Measurements from ENCODE around the gene GAS2.

Gene GAS2

DNA sequence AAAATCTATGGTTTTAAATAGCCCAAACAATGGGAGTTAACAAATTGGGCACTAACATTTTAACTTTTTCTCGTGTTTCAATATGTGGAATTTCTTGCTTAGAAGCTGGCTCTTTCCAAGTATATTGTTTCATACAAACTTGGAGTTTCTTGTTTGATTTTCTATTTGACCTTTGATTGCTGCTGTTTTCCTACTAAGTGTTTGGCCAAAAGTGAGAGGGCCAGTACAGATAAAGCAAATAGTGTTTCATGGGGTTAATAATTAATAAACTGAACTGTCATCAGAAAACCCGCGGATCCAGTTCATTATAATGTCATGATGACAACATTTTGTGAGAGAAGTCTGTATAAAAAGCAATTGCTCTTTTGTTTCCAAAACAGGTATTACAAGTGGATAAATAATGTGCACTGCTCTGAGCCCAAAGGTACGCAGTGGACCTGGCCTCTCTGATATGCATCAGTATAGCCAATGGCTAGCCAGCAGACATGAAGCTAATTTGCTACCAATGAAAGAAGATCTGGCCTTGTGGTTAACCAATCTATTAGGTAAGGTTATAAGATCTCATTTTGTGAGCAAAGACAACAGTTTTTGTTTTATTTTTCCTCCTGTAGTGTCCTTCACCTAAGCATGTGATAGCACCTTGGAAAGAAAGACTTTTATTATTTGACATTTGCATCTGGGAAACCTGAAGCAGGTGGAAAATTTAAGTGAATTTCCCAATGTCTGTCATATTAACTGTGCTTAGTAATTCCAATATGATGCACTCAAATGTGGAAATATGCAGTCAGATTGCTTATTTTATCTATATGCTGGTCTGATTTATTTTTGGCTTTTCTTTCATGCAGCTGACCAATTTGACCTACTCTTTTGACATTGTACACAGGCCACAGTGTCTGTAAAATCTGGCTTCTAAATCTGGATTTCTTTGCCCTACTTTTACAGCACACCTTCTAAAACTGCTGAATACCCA, 8.3 kb downstream of the GAS2 start:
- no peak for DNase-seq

DNA sequence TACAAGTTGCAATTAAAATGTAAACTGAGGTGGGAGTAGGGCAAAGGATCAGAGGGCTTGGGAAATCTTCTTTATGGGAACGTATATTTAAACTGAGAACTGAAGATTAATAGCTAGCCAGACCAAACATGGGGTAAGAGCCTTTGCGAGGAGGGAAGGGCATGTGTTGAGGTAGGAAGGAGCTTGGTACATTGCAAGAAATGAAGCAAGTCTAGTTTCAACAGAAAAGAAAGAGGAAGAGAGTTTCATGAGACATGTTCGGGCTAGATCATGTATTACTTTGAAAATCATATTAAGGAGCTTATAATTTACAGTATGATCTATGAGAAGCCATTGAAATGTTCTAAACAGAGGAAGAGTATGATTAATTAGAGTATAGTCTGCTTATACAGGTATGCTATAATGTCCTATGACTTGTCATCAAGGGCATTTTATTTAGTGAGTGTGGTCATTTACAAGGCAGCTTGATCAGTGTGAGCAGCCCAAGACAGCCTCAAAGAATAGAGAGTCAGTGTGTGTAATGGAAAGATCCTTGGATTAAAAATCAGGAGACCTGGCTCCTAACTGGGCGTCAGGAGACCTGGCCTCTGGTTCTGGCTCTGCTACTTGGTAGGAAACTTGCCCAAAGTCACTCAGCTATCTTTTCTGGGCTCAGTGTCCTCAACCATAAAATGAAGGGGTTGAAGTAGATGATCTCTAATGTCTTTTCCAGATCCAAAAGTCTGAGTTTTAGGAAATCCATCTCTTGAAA, 10.9 kb downstream of the GAS2 start:
- no peak for DNase-seq

DNA sequence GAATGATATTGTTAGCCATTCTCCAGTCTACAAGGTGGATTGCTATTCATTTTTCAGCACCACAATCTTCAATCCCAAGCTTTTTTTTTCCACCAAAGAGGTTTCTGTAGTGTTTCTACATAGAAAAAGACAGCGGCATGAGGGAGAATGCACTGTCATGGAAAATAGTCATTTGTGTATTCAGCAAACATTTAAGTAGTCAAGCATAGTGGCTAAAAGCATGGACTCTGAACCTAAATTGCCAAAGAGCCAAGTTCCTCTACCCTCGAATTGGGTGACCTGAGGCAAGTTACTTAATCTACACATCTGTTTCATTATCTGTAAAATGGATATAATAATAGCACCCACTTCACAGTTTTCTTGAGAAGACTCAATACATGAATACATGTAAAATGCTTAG, 14.2 kb downstream of the GAS2 start:
- DNase-seq = no peak

DNA sequence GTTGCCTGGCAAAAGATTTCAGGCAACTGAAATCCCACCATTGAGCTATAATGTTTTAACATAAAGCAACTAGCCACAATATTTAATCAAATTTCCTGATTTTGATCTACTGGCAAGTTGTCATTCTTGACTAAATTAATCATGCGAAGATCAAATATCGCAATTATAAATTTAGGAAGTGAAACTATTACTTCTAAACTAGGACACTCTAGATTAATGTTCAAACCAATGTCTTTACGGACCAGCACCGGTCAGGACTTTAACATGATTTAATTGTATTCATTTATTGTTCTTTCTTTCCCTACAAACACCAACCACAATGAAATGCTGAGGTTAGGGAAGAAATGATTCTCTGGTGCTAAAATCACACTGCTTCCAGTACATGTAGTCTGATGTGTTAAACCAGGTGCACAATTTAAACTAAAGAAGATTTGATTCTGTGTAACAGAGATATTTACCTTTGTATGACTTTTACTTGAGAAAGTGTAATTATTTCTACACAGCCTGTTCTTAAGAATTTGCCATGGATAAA, 14.9 kb downstream of the GAS2 start:
- DNase-seq = no peak

DNA sequence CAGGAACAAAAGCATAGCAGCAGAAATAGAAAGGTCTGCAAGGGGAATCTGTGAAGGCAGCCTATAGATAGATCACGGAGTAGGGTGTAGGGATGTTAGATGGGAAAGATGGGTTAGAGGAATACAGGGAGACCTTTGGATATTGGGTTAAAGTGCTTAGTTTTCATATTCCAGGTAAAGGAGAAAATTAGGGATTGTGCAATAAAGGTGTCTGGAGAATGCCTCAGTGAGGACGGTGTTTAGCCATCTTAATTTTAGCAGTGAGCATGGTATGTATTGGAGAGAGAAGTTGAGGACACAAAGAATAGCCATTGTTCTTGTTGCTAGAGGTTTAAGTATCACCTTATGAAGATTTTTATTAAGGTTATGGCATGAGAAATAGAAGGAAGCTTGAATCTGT, 17.7 kb downstream of the GAS2 start:
- no peak for DNase-seq

DNA sequence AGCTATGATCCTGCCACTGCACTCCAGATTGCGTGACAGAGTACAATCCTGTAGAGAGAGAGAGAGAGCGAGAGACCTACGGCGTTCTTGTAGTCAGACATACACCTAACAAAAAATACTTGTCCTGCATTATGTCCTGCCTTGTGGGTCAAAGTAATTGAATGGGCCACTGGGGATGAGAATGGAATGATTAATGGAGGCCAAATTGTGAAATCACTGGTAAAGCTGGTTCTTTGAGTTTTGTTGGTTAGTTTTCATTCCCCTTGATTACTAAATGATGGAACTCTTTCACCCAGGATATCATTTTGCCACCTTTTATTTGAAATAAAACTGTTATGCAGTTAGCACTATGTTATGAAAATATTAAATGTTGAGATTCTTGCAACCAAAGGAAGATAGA, 18.7 kb downstream of the GAS2 start:
- DNase-seq = no peak

DNA sequence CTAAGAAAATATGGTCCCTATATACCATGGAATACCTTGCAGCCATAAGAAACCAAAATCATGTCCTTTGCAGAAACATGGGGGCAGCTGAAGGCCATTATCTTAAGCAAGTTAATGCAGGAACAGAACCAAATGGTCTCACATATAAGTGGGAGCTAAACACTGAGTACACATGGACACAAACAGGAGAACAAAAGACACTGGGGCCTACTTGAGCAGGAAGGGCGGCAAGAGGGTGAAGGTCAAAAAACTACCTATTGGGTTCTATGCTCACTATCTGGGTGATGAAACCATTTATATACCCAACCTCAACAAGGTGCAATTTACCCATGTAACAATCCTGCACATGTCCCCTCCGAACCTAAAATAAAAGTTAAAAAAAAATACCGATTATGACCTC, 22.5 kb downstream of the GAS2 start:
- no peak for DNase-seq

DNA sequence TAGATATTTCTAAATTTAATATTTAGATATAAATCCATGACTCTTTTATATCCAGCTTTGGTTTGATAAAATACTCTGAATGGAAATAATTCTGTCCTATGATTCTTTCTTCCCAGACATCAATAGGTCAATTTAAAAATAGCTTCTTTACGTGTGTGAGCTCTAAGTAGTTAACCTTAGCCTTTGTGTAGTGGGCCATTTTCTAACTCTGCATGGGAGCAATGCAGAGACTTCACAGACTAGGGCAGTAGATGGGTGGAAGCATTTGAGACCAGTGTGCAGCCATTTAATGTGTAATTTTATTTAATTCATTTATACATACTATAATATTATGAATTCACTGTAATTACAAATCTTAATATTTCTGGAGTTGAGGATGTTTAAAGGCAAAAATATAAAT, 23.8 kb downstream of the GAS2 start:
- DNase-seq = no peak

DNA sequence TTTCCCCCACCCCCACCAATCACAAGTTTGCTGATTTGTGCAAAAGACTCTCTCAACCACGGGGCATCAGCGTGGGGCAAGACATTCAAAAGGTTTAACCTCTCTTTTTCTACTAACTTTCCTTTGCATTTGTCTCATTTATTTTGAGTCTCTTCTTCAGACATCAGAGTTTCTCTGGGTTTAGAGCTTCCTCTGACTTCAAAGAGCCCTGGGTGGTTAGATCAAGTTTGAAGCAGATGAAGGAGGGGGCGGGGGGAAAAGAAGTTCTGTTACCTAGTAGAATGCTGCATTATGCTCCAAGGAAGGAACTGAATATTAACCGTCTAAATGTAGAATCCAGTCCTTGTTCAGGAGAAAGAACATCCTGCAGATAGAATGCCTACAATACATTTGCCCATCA, 24.5 kb downstream of the GAS2 start:
- DNase-seq = no peak

DNA sequence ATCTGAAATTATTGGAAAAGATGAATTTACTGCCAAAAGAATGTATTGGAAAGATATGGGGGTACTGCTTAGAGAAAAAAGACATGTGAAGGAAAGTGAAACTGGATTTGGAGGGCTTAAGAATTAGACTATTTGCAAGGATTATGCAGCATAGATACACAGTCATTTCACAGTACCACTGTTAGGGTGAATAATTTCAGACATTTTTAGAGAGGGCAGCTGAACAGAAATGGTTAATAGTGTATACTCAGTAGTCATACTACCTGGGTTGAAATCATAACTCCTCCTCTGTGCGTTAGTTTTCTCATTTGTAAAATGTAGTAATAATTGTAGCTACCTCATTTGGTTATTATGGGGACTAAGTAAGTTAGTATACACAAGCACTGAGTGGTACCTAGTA, 33.0 kb downstream of the GAS2 start:
- DNase-seq = no peak

DNA sequence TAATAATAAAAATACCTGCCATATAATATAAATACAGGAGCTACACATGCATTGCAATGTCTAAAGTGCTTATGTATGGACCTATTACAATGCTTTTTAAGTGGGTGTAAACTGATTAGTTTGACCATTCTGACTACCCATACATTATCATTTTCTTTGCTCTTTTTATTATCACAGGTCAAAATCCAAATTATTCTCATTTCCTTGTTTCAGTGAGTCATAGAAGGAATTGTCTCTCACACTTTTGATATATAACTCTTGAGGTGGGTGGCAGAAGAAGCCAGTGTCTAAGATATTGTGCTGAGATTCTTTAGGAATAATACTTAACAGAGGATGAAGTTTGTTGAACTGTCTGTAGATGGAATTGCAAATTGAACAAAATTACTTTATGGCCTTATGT, 35.6 kb downstream of the GAS2 start:
- no peak for DNase-seq

DNA sequence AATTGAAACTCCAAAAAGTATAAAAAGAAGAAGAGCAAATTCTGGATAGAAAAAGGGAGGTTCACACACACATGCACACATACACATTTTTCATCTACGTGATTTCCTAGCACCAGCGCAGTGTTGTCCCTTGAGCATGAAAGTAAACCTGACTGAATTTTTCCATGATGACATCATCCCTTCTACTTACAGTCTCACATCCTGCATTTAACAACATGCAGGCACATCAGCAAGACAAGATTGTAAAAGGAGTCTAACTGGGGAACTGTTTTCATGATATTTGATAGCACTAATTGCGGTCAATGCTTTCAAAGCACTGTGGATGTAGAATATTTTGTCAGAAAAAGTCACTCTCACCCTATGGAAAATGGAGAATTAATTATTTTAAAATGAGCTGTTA, 36.6 kb downstream of the GAS2 start:
- peak; percentile 87 for DNase-seq

DNA sequence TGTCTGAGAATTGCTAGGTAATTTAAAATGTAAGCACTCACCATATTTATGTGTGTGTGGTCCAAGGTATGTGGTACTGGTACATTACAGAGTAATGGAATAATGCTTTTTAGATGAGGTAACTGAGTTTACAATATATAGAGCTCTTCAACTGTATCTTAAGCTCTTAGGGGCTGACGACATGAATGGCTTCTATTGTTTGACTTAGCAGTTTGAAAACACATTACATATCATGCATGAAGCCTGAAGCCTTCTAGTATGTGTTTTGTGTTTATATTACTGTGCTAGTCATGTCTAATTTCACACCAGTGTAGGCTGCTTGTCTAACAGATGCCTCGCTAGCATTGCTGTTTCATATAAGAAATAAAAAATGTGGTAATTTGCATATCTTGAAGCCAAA, 37.2 kb downstream of the GAS2 start:
- DNase-seq = peak; percentile 46

DNA sequence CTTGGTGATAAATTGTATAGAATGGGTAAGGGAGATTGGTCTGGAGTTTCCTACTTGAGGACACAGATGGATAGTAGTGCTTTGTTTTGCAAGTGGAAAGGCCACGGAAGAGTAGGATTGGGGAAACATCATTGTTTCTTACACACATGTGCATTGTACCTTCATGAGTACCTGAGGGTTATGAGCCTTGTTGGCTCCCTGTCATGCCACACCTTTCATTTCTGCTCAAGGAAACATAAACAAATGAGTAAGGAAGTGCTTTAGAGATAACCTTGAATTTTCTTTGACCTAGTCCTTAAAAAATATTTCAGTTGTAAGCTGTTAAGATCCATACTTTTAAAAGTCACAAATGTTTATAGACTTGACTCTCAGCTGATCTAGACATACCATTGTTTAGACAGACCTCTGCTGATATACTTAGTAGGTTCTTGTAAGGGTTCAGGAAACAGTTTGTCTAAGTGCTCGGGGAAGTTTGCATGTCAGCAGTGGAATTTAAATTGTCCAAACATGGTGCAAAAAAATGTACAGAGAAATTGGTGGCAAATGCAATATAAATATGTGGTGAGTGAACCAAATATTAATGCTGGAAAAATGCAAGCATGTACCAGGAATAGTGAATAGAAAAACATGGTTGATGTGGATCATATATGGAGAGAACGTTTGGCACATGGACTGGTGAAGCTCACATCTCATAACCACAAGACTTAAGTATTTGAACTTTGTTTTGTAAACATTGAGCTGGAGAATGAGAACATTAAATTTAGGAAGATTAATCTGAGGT, 40.9 kb downstream of the GAS2 start:
- DNase-seq = peak; percentile 30

DNA sequence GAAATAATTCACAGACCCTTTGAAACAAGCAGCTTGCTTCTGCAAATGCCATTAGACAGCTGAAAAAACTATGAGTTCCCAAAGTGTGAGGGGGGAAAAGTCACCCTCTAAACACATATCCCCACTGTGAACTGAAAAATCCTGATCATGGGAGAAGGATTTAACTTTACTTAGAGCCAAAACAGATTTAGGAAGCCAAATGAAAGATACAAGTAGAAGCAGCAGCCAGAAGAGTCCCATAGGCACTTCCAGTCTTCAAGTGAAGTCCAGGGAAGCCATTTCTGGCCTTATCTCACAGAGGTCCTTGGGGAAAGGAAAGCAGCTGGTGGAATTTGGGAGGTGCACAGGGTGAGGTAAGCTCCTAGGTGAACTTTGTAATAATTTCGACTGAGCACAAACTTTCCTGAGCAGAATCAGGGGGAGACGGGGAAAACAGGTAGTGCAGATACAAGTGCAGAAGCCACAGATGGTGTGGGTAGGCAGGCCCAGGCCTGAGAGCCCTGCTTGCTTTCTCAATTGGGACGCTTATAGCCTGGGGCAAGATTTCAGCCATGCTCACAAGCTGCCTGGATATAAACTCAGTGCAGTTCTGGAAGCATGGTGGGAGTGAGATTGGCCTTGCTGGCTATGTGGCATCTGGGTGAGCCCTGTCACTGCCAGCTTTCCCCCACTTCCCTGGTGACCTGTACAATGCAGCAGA, 44.8 kb downstream of the GAS2 start:
- no peak for DNase-seq

DNA sequence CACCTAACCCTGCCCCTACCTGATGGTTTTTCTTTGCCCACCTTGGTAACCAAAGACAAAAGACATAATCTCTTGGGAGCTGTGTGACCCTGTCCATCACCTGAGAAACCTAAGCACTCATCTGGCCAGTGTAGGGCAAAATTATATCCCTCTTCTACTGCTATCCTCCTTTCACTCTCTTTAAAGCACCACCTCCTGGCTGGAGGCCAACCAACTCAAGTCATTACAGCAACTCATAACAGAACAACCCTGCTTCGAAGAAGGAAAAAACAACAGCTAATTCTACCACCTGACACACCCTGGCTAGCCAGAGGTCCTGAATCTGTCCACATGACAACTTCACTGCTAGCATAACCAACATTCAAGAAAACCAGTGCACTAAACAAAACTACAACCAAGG, 45.5 kb downstream of the GAS2 start:
- no peak for DNase-seq

DNA sequence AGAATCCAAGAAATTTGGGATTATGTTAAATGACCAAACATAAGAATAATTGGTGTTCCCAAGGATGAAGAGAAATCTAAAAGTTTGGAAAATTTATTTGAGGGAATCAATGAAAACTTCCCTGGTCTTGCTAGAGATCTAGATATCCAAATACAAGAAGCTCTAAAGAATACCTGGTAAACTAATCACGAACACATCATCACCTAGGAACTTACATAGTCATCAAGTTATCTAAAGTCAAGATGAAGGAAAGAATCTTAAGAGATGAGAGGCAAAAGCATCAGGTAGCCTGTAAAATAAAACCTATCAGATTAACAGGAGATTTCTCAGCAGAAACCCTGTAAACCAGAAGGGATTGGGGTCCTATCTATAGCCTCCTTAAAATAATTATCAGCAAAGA, 46.9 kb downstream of the GAS2 start:
- DNase-seq = no peak

DNA sequence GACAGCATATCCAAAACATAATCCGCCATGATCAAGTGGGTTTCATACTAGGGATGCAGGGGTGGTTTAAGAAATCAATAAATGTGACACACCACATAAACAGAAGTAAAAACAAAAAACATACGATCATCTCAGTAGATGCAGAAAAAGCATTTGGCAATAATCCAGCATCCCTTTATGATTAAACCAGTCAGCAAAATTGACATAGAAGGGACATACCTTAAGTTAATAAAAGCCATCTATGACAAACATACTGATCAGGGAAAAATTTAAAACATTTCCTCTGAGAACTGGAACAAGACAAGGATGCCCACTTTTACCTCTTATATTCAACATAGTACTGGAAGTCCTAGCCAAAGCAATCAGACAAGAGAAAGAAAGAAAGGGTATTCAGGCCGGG, 49.6 kb downstream of the GAS2 start:
- no peak for DNase-seq

DNA sequence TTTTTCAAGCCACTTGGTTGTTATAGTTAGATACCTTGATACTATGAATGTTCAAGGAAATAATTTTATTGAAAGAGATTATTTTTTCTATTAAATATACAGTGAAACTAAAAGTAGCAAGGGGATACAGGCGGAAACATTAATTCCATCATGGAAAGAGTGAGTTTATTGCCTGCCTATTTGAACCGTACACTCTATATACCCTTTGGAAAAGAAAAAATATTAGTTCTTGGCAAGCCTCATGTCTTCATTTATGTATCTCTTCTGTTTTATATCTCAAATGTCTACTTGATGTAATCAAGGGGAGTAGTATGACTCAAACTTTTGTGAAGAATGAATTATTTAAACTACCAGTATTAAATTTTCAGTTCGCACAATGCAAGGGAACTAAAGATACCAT, 54.0 kb downstream of the GAS2 start:
- no peak for DNase-seq

DNA sequence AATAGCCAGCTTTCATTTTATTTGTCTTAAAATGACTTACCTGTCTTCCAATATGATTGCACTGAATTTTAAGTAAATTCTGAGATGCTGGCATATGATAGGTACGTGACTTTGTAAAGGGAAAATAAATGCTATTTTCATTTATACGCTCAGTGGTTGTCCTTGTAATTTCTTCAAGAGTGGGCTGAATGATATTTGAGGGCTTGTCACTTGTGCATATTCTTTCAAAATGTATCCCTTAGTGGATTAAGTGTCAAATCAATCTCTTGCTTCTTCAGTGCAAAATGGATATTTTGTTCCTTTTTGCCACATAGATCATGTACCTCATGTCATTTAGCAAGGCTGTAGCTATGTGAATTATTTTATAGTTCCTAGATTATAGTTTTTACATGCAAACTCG, 56.9 kb downstream of the GAS2 start:
- DNase-seq = no peak

DNA sequence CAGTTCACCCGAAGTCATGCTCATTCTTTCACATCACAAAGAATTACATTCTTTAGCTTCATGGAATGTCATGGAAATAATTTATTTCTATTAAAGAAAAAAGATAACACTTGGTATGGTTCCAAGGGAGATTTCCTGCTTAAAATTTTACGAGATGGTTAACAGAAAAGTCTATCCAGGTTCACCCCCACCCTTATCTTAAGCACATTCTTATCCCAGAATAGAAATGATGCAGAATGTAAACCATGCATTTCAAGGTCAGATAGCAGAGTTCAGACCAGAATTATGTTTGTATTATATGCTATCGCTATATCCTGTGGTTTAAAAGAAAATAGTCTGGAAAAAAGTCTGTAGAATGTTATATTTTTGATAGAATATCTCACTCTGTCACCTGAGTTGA, 58.7 kb downstream of the GAS2 start:
- peak; percentile 27 for DNase-seq

DNA sequence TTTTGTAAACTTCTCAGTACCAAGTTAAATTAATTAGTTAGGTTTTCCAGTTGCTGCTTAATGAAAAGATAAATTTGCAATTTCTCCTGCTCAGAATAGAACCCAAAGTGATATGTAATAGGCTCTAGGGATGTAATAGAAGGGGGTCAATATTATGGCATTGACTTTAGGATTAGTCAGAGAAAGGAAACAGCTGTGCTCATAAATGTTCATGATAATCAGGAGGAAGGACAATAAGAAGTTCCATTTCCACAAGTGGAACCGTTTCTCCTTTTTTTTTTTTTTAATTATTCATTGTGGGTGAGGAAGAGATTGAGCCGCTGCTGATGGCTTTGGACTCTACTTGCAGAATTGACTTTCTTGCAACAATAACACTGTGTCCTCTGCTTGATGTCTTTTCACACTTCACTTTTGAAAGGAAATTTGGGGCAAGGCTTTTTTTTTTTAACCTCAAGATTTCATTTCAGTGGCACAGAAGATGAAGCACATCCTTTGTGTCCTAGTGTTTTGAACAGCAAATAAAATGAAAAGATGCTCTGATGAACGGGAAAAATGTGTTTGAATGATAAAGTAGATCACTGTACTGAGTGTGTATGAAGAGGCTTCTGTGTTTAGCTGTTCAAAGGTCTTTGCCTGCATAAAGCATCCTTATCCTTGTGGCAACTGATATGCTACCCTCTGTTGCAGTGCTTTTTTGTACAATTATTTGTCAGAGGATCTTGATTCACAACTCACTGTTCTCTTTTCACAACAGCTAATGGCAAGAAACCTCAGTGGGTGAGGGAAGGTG, 62.4 kb downstream of the GAS2 start:
- no peak for DNase-seq
